PC-9 (cell line): Measurements from ENCODE around the gene STAT4. TPM values are rescaled to one million over a fixed set of nuclear protein-coding genes. Genes with fewer than 3 reads are reported as not detected.

Experiments used
- BruUV-seq: library from RNA; stranded (reverse); fragments of 400-500 nt; replicated peaks from 2 replicates; lab custom pipeline; 2021; lab: Mats Ljungman, UMichigan
- CTCF ChIA-PET: fragments of 300-600 bp; sonication (Branson Sonifier 250); formaldehyde crosslinking; loops from one replicate; lab custom pipeline; 2022; ENCODE audit warnings: antibody characterized with exemption; lab: Charles Lee
- POLR2A ChIA-PET: fragments of 300-600 bp; sonication (Branson Sonifier 250); formaldehyde crosslinking; loops from one replicate; lab custom pipeline; 2022; ENCODE audit warnings: antibody characterized with exemption; ENCODE audit not compliant: unreplicated experiment; lab: Charles Lee
- DNase-seq, 2 experiments: peaks; one replicate each; pipeline versions ENCODE4 v3.0.0 to v3.0.0-alpha.2; 2015 to 2022; ENCODE audit warnings: mixed read lengths in 1 of 2
- H2AFZ ChIP-seq: fragments of 200-600 bp; sonication (generic); 2 replicates; pipeline ENCODE4 v1.8.1; 2017; ENCODE audit warnings: antibody characterized with exemption
- H3F3A ChIP-seq: fragments of 200-600 bp; sonication (generic); 2 replicates; pipeline ENCODE4 v1.8.1; 2017; ENCODE audit warnings: antibody characterized with exemption, mild to moderate bottlenecking, low read depth; ENCODE audit not compliant: insufficient read depth
- H3K27ac ChIP-seq: fragments of 200-600 bp; sonication (generic); 2 replicates; pipeline ENCODE4 v1.6.1; 2016; ENCODE audit warnings: mixed run types
- H3K27me3 ChIP-seq: fragments of 200-600 bp; sonication (generic); 2 replicates; pipeline ENCODE4 v1.6.1; 2016; ENCODE audit warnings: low read depth, mixed run types; ENCODE audit not compliant: insufficient read depth
- H3K36me3 ChIP-seq: fragments of 200-600 bp; sonication (generic); 2 replicates; pipeline ENCODE4 v1.6.1; 2016; ENCODE audit warnings: low read depth, mixed run types
- H3K4me1 ChIP-seq: fragments of 200-600 bp; sonication (generic); replicated peaks from 2 replicates; pipeline ENCODE4 v1.6.1; 2016; ENCODE audit warnings: mixed run types; ENCODE audit not compliant: insufficient read depth
- H3K4me2 ChIP-seq: fragments of 200-600 bp; sonication (generic); 2 replicates; pipeline ENCODE4 v1.6.1; 2017; ENCODE audit warnings: mixed run types
- H3K4me3 ChIP-seq: fragments of 200-600 bp; sonication (generic); 2 replicates; pipeline ENCODE4 v1.6.1; 2016; ENCODE audit warnings: mixed run types
- H3K79me2 ChIP-seq: fragments of 200-600 bp; sonication (generic); 2 replicates; pipeline ENCODE4 v1.6.1; 2017; ENCODE audit warnings: low read depth, mixed run types
- H3K9me2 ChIP-seq: fragments of 200-600 bp; sonication (generic); 2 replicates; pipeline ENCODE4 v1.8.1; 2017; ENCODE audit warnings: mild to moderate bottlenecking; ENCODE audit not compliant: insufficient read depth
- H3K9me3 ChIP-seq: fragments of 200-600 bp; sonication (generic); 2 replicates; pipeline ENCODE4 v1.8.1; 2016; ENCODE audit warnings: low read depth; ENCODE audit not compliant: insufficient read depth
- H4K20me1 ChIP-seq: fragments of 200-600 bp; sonication (generic); 2 replicates; pipeline ENCODE4 v1.8.1; 2017; ENCODE audit not compliant: insufficient read depth
- EZH2 ChIP-seq: fragments of 200-600 bp; sonication (generic); IDR thresholded peaks from 2 replicates; pipeline ENCODE4 v1.8.0; 2017; ENCODE audit warnings: antibody characterized with exemption, low read depth
- intact Hi-C: fragments of 100-400 bp; cut with micrococcal nuclease; formaldehyde crosslinking; loops from one replicate; pipeline ENCODE4 v1.10.0; 2022; ENCODE audit not compliant: unreplicated experiment
- total RNA-seq: library from RNA; stranded (reverse); gene quantifications from 2 replicates; pipeline ENCODE4 v1.2.3, GENCODE V29; 2021
- TF ChIP-seq, protein P1 (sequence below): fragments of 200-600 bp; sonication (generic); conservative IDR thresholded peaks from 2 replicates; pipeline ENCODE4 v1.6.1; 2017; ENCODE audit warnings: mixed run types, antibody characterized with exemption, mild to moderate bottlenecking, moderate library complexity

STAT4 gene
- total RNA-seq, 1 experiment from 2014 or later, result 0.70 TPM

GRCh38 chr2:191173206-191173605 lies 22.4 kb upstream of the STAT4 start:
- Histone ChIP-seq H3K9me3 (no peaks in the 10 kb centered on the region), H3K79me2 (no peaks in the 10 kb centered on the region), H3K4me2 (no peak overlapping the region), H3K4me1 (peaks cover 48% of the 10 kb centered on the region), H3K36me3 (no peaks in the 10 kb centered on the region), H3K4me3 (no peak overlapping the region), H4K20me1 (no peaks in the 10 kb centered on the region), H3K27me3 (no peaks in the 10 kb centered on the region), H3K9me2 (no peaks in the 10 kb centered on the region), H2AFZ (no peak overlapping the region), H3F3A (peaks cover 29% of the 10 kb centered on the region; the same call in 1 of the 2 replicates), H3K27ac (peak overlapping the region; percentile 91; the same call in 1 of the 2 replicates)
- ChIA-PET CTCF (no interaction called here), POLR2A (no interaction called here)
- intact Hi-C loops, result loop anchor here (2.0 kb wide), 1 partner anchor 74 kb away; no protein-coding TSS in a partner anchor
- TF ChIP-seq EZH2, result no peak
- TF ChIP-seq, protein P1, sequence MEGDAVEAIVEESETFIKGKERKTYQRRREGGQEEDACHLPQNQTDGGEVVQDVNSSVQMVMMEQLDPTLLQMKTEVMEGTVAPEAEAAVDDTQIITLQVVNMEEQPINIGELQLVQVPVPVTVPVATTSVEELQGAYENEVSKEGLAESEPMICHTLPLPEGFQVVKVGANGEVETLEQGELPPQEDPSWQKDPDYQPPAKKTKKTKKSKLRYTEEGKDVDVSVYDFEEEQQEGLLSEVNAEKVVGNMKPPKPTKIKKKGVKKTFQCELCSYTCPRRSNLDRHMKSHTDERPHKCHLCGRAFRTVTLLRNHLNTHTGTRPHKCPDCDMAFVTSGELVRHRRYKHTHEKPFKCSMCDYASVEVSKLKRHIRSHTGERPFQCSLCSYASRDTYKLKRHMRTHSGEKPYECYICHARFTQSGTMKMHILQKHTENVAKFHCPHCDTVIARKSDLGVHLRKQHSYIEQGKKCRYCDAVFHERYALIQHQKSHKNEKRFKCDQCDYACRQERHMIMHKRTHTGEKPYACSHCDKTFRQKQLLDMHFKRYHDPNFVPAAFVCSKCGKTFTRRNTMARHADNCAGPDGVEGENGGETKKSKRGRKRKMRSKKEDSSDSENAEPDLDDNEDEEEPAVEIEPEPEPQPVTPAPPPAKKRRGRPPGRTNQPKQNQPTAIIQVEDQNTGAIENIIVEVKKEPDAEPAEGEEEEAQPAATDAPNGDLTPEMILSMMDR, result no peak
- BruUV-seq, result no TSS peak
- no peak for DNase-seq

- CTCF ChIA-PET, result interaction anchor here (1.3 kb wide), 1 partner anchor 46 kb away, joined by 4 read pairs; no protein-coding TSS in a partner anchor
- Histone ChIP-seq H3K9me3 (no peaks in the 10 kb centered on the region), H3K79me2 (no peaks in the 10 kb centered on the region), H3K27ac (peak overlapping the region; percentile 91), H3K4me3 (no peak overlapping the region), H4K20me1 (no peaks in the 10 kb centered on the region), H3K4me2 (peak overlapping the region; percentile 29), H3K27me3 (no peaks in the 10 kb centered on the region), H2AFZ (no peak overlapping the region), H3F3A (peaks cover 32% of the 10 kb centered on the region; the same call in 1 of the 2 replicates), H3K36me3 (no peaks in the 10 kb centered on the region), H3K4me1 (peaks cover 61% of the 10 kb centered on the region), H3K9me2 (no peaks in the 10 kb centered on the region)
- no TSS peak for BruUV-seq
- TF ChIP-seq EZH2, result no peak
- TF ChIP-seq, protein P1, result no peak
- POLR2A ChIA-PET, result interaction anchor here (0.5 to 0.7 kb wide), 5 partner anchors 77 to 336 kb away, joined by 3 to 15 read pairs (median 3); no protein-coding TSS in a partner anchor
- intact Hi-C loops, result loop anchor here (1.0 to 2.0 kb wide), 2 partner anchors 47 to 75 kb away; no protein-coding TSS in a partner anchor
- DNase-seq, result peak; percentile 33 to 85
Observed at GRCh38 chr2:191171708-191172355, 21.0 kb upstream of the STAT4 start.

DNA sequence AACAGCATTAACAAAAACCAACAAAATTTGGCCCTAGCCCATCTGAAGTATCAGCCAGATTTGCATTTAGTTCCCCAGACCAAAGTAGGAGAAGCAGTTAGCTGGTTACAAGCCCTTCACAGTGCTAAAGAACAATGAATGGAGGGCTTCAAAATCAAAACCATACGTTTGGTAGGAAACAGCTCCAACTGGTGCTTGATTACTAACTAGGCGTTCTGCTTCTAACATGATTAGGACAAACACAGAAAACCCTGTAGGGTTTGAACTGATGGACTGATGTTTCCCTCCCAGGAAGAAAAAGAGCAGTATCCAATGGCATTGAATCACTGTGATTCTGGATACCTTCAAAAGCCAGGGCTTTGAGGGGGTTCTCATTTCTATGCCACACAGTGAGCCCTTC lies 20.5 kb upstream of the STAT4 start:
- no peaks in the 10 kb centered on the region for H3K79me2 ChIP-seq
- CTCF ChIA-PET, result no interaction called here
- peak overlapping the region; percentile 29 for H3K4me2 ChIP-seq
- H3K4me3 ChIP-seq, result no peak overlapping the region
- no peak for TF ChIP-seq EZH2
- TF ChIP-seq, protein P1, result no peak
- intact Hi-C loops, result loop anchor here (1.0 kb wide), 1 partner anchor 48 kb away; no protein-coding TSS in a partner anchor
- peaks cover 38% of the 10 kb centered on the region; the same call in 1 of the 2 replicates for H3F3A ChIP-seq
- POLR2A ChIA-PET, result interaction anchor here (0.7 kb wide), 2 partner anchors 315 to 351 kb away, joined by 4 read pairs; no protein-coding TSS in a partner anchor
- no peaks in the 10 kb centered on the region for H4K20me1 ChIP-seq
- H3K27me3 ChIP-seq, result no peaks in the 10 kb centered on the region
- H2AFZ ChIP-seq, result no peak overlapping the region
- no peak for DNase-seq
- H3K9me2 ChIP-seq, result 0 out of 2 replicates have a peak, but pooled peaks cover 2% of the 10 kb centered on the region
- peaks cover 67% of the 10 kb centered on the region for H3K4me1 ChIP-seq
- H3K36me3 ChIP-seq, result no peaks in the 10 kb centered on the region
- peak overlapping the region; percentile 91 for H3K27ac ChIP-seq
- H3K9me3 ChIP-seq, result no peaks in the 10 kb centered on the region; the same call in 1 of the 2 replicates
- BruUV-seq, result TSS peak; percentile 67
